IMR-90 (cell line): Measurements from ENCODE around the gene BCLAF1. TPM values are rescaled to one million over a fixed set of nuclear protein-coding genes. Genes with fewer than 3 reads are reported as not detected.

Experiments
- ATAC-seq: fragments of 200-7000 bp; cut with Tn5 transposase; 2 replicates; pipeline ENCODE4 v1.9.1; 2020; ENCODE audit warnings: low read depth, mild to moderate bottlenecking, moderate library complexity
- BruUV-seq: library from RNA; stranded (reverse); fragments of 400-500 nt; replicated peaks from 2 replicates; lab custom pipeline; 2021; lab: Mats Ljungman, UMichigan
- CTCF ChIA-PET: fragments of 300-600 bp; formaldehyde crosslinking; extraction: SDS; loops from one replicate; lab custom pipeline; 2021; ENCODE audit warnings: antibody characterized with exemption; lab: Yijun Ruan, JAX
- POLR2A ChIA-PET: fragments of 300-600 bp; sonication (Branson Sonifier 250); formaldehyde crosslinking; loops from one replicate; lab custom pipeline; 2022; ENCODE audit warnings: antibody characterized with exemption; ENCODE audit not compliant: unreplicated experiment; lab: Charles Lee
- DNase-seq: peaks from one replicate; pipeline ENCODE4 v3.0.0; 2013
- H2AFZ ChIP-seq: replicated peaks from 2 replicates; pipeline ENCODE3; 2013; ENCODE audit warnings: low read length, mild to moderate bottlenecking; ENCODE audit not compliant: poor library complexity
- H2AK5ac ChIP-seq: 2 replicates; pipeline ENCODE4 v1.6.1; 2013; ENCODE audit warnings: low read depth, low read length, inconsistent platforms
- H2AK9ac ChIP-seq: replicated peaks from 2 replicates; pipeline ENCODE3; 2013; ENCODE audit warnings: mild to moderate bottlenecking, low read depth, low read length, moderate library complexity; ENCODE audit not compliant: poor library complexity
- H2BK120ac ChIP-seq: 2 replicates; pipeline ENCODE4 v1.6.1; 2013; ENCODE audit warnings: low read depth, low read length, inconsistent platforms
- H2BK15ac ChIP-seq: 3 replicates; pipeline ENCODE4 v1.6.1; 2013; ENCODE audit warnings: low read depth, low read length, inconsistent platforms
- H2BK20ac ChIP-seq: 2 replicates; pipeline ENCODE4 v1.6.1; 2013; ENCODE audit warnings: low read depth, mild to moderate bottlenecking, inconsistent platforms, low read length, moderate library complexity
- H2BK5ac ChIP-seq: 2 replicates; pipeline ENCODE4 v1.6.1; 2013; ENCODE audit warnings: mild to moderate bottlenecking, low read depth, low read length, inconsistent platforms; ENCODE audit not compliant: poor library complexity, severe bottlenecking
- H3K14ac ChIP-seq: replicated peaks from 2 replicates; pipeline ENCODE4 v1.6.1; 2013; ENCODE audit warnings: low read depth, low read length, inconsistent platforms
- H3K18ac ChIP-seq: 2 replicates; pipeline ENCODE4 v1.6.1; 2013; ENCODE audit warnings: low read depth, low read length, control low read depth
- H3K23ac ChIP-seq: 2 replicates; pipeline ENCODE4 v1.6.1; 2013; ENCODE audit warnings: low read depth, low read length, inconsistent platforms
- H3K27ac ChIP-seq: 2 replicates; pipeline ENCODE4 v1.5.1; 2013; ENCODE audit warnings: mild to moderate bottlenecking, control low read depth, low read length; ENCODE audit not compliant: insufficient read depth
- H3K27me3 ChIP-seq: 2 replicates; pipeline ENCODE4 v1.6.1; 2013; ENCODE audit warnings: low read length; ENCODE audit not compliant: control insufficient read depth, insufficient read depth
- H3K36me3 ChIP-seq: 2 replicates; pipeline ENCODE4 v1.6.1; 2013; ENCODE audit warnings: low read length, mixed read lengths; ENCODE audit not compliant: control insufficient read depth, insufficient read depth
- H3K4ac ChIP-seq: 2 replicates; pipeline ENCODE4 v1.6.1; 2013; ENCODE audit warnings: low read depth, low read length, inconsistent platforms
- H3K4me1 ChIP-seq: 2 replicates; pipeline ENCODE4 v1.6.1; 2013; ENCODE audit warnings: low read length, mixed read lengths; ENCODE audit not compliant: control insufficient read depth, insufficient read depth
- H3K4me2 ChIP-seq: 2 replicates; pipeline ENCODE4 v1.6.1; 2013; ENCODE audit warnings: low read depth, mild to moderate bottlenecking, control low read depth, low read length, moderate library complexity
- H3K4me3 ChIP-seq: 2 replicates; pipeline ENCODE4 v1.5.1; 2013; ENCODE audit warnings: low read depth, mild to moderate bottlenecking, control low read depth, low read length, moderate library complexity; ENCODE audit not compliant: insufficient read depth
- H3K56ac ChIP-seq: 2 replicates; pipeline ENCODE4 v1.6.1; 2013; ENCODE audit warnings: low read length, inconsistent platforms; ENCODE audit not compliant: insufficient read depth; ENCODE audit errors: extremely low read depth
- H3K79me1 ChIP-seq, 2 experiments: 2 replicates each; pipeline ENCODE4 v1.6.1; 2013; ENCODE audit warnings: low read length in 2 of 2, inconsistent platforms in 1 of 2, low read depth in 1 of 2
- H3K9ac ChIP-seq: 2 replicates; pipeline ENCODE4 v1.6.1; 2013; ENCODE audit warnings: low read depth, low read length, control low read depth
- H3K9me1 ChIP-seq: 2 replicates; pipeline ENCODE4 v1.6.1; 2013; ENCODE audit warnings: low read length, inconsistent platforms; ENCODE audit not compliant: insufficient read depth
- H3K9me3 ChIP-seq: 2 replicates; pipeline ENCODE4 v1.6.1; 2013; ENCODE audit warnings: low read length; ENCODE audit not compliant: control insufficient read depth, insufficient read depth
- H4K20me1 ChIP-seq: 2 replicates; pipeline ENCODE4 v1.6.1; 2013; ENCODE audit warnings: low read length, inconsistent platforms; ENCODE audit not compliant: insufficient read depth
- H4K5ac ChIP-seq: 2 replicates; pipeline ENCODE4 v1.6.1; 2013; ENCODE audit warnings: mild to moderate bottlenecking, low read depth, low read length, control low read depth
- H4K8ac ChIP-seq, 2 experiments: 2 replicates each; pipeline ENCODE4 v1.6.1; 2013; ENCODE audit warnings: low read depth in 2 of 2, low read length in 2 of 2, control low read depth in 1 of 2, inconsistent platforms in 1 of 2
- H4K91ac ChIP-seq: 2 replicates; pipeline ENCODE4 v1.6.1; 2013; ENCODE audit warnings: low read depth, low read length, inconsistent platforms; ENCODE audit not compliant: insufficient read depth
- BHLHE40 ChIP-seq: fragments of 150-350 bp; IDR thresholded peaks from 2 replicates; pipeline ENCODE4 v1.6.1; 2016; ENCODE audit warnings: mild to moderate bottlenecking, low read depth, low read length
- CEBPB ChIP-seq: IDR thresholded peaks from 2 replicates; pipeline ENCODE4 v1.6.1; 2012; ENCODE audit warnings: low read depth, low read length, improper control_type of control experiment
- CHD1 ChIP-seq: IDR thresholded peaks from 2 replicates; pipeline ENCODE4 v1.6.1; 2012; ENCODE audit warnings: low read depth, low read length, improper control_type of control experiment
- FOS ChIP-seq: fragments of 150-350 bp; IDR thresholded peaks from 2 replicates; pipeline ENCODE4 v1.6.1; 2016; ENCODE audit warnings: low read depth, low read length
- MAFK ChIP-seq: IDR thresholded peaks from 2 replicates; pipeline ENCODE4 v1.6.1; 2012; ENCODE audit warnings: low read depth, low read length, improper control_type of control experiment
- MAZ ChIP-seq: IDR thresholded peaks from 2 replicates; pipeline ENCODE4 v1.6.1; 2012; ENCODE audit warnings: low read depth, mild to moderate bottlenecking, low read length, improper control_type of control experiment, moderate library complexity, borderline replicate concordance
- MXI1 ChIP-seq: IDR thresholded peaks from 2 replicates; pipeline ENCODE4 v1.6.1; 2012; ENCODE audit warnings: low read depth, mild to moderate bottlenecking, low read length, moderate library complexity, borderline replicate concordance
- NFE2L2 ChIP-seq: fragments of 150-350 bp; IDR thresholded peaks from 2 replicates; pipeline ENCODE4 v1.6.1; 2016; ENCODE audit warnings: low read depth, mild to moderate bottlenecking, low read length
- POLR2A ChIP-seq: IDR thresholded peaks from 2 replicates; pipeline ENCODE4 v1.6.1; 2012; ENCODE audit warnings: mild to moderate bottlenecking, low read depth, low read length
- RAD21 ChIP-seq: IDR thresholded peaks from 2 replicates; pipeline ENCODE4 v1.6.1; 2012; ENCODE audit warnings: low read length, improper control_type of control experiment
- RCOR1 ChIP-seq: IDR thresholded peaks from 2 replicates; pipeline ENCODE4 v1.6.1; 2012; ENCODE audit warnings: mild to moderate bottlenecking, low read length, improper control_type of control experiment; ENCODE audit not compliant: insufficient replicate concordance
- RFX5 ChIP-seq: IDR thresholded peaks from 2 replicates; pipeline ENCODE4 v1.8.0; 2012; ENCODE audit warnings: low read depth, mild to moderate bottlenecking, low read length, moderate library complexity
- SMC3 ChIP-seq: fragments of 150-350 bp; IDR thresholded peaks from 2 replicates; pipeline ENCODE4 v1.6.1; 2016; ENCODE audit warnings: low read depth, mild to moderate bottlenecking, antibody characterized with exemption, low read length, moderate library complexity
- WGBS, 2 experiments: methylation state at CpG; one replicate each; pipeline versions ENCODE4 v1.1.5 to v1.1.7; 2013; ENCODE audit warnings: missing lambda C conversion rate in 2 of 2; ENCODE audit not compliant: insufficient read length in 1 of 2; ENCODE audit errors: extremely low coverage in 2 of 2; 5-methylcytosine and 5-hydroxymethylcytosine counted together
- dilution Hi-C: fragments of 300-500 bp; cut with HindIII; formaldehyde crosslinking; loops from one replicate; pipeline ENCODE4 v1.14.3; 2018; ENCODE audit warnings: low sequenced_read_pairs; ENCODE audit not compliant: unreplicated experiment
- in situ Hi-C: fragments of 300-500 bp; cut with MboI; formaldehyde crosslinking; loops from 3 replicates; pipeline ENCODE4 v1.14.3; 2019; ENCODE audit warnings: low sequenced_read_pairs, inconsistent platforms, mixed read lengths
- intact Hi-C: fragments of 100-400 bp; cut with micrococcal nuclease; formaldehyde crosslinking; loops from 2 replicates; pipeline ENCODE4 v1.10.0; 2022
- polyA plus RNA-seq, 3 experiments: library from polyadenylated mRNA; depleted of rRNA; stranded (reverse); fragments of >200 nt; gene quantifications; 2 replicates each; pipeline ENCODE4 v1.2.3, GENCODE V29; 2012; ENCODE audit warnings: low replicate concordance in 1 of 3
- total RNA-seq: library from RNA; depleted of rRNA; stranded (reverse); fragments of >200 nt; gene quantifications from 2 replicates; pipeline ENCODE4 v1.2.3, GENCODE V29; 2012
- TF ChIP-seq, protein P1 (sequence below): fragments of 150-350 bp; IDR thresholded peaks from 2 replicates; pipeline ENCODE4 v1.6.1; 2016; ENCODE audit warnings: low read depth, mild to moderate bottlenecking, low read length, moderate library complexity, borderline replicate concordance
- TF ChIP-seq, protein P2 (sequence below): conservative IDR thresholded peaks from 2 replicates; pipeline ENCODE4 v1.5.1; 2012; ENCODE audit warnings: mild to moderate bottlenecking, low read depth, low read length, improper control_type of control experiment
- TF ChIP-seq, protein P3 (sequence below): fragments of 150-350 bp; IDR thresholded peaks from 2 replicates; pipeline ENCODE4 v1.6.1; 2017; ENCODE audit warnings: mild to moderate bottlenecking, antibody characterized with exemption, low read length, low read depth

Gene BCLAF1
- total and polyA plus RNA-seq, 2 of the 4 experiments (the other 2 are of a cell fraction) = 34.0 to 141 TPM

DNA sequence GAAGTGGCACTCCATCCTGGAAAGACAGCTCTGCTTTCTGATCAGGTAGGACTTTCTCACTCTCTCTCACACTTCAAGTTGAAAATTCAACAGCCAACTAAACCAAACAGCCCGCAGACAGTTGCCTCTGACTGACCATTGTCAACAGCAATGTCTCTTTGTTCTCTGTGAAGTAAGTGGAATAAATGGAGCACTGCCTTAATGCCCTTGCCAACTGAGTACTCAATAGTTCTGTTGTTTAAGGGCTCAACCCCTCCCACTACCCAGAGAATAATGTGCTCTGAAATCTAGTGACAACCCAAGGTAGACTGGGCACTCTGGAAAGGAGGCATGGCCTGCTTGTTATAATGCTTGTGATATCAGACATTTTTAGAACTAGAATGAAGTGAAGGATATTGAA lies 16.8 kb upstream of the BCLAF1 start:
- Histone ChIP-seq H2AK5ac (no peak overlapping the region), H3K4me1 (no peaks in the 10 kb centered on the region), H3K36me3 (no peaks in the 10 kb centered on the region), H3K23ac (no peak overlapping the region), H3K14ac (no peak overlapping the region), H3K4ac (no peak overlapping the region), H3K4me3 (no peak overlapping the region), H3K9ac (no peak overlapping the region), H3K4me2 (no peak overlapping the region), H2AFZ (no peak overlapping the region), H2AK9ac (no peak overlapping the region), H2BK15ac (no peak overlapping the region), H4K20me1 (no peaks in the 10 kb centered on the region), H3K9me3 (no peaks in the 10 kb centered on the region), H3K79me1 (no peaks in the 10 kb centered on the region), H3K27me3 (peaks cover 10% of the 10 kb centered on the region), H2BK20ac (no peak overlapping the region), H4K5ac (no peak overlapping the region), H2BK5ac (no peak overlapping the region), H2BK120ac (no peak overlapping the region), H4K8ac (no peak overlapping the region), H3K18ac (no peak overlapping the region), H3K9me1 (no peaks in the 10 kb centered on the region), H3K56ac (no peak overlapping the region), H4K91ac (no peak overlapping the region), H3K27ac (no peak overlapping the region)
- ChIA-PET CTCF (interaction anchor here (0.6 kb wide), 1 partner anchor 12 kb away, joined by 3 read pairs; no protein-coding TSS in a partner anchor), POLR2A (no interaction called here)
- no CpG with 5 or more reads among the region's 1 CpG for WGBS, 2 experiments
- no peak for TF ChIP-seq RAD21
- TF ChIP-seq, protein P1, sequence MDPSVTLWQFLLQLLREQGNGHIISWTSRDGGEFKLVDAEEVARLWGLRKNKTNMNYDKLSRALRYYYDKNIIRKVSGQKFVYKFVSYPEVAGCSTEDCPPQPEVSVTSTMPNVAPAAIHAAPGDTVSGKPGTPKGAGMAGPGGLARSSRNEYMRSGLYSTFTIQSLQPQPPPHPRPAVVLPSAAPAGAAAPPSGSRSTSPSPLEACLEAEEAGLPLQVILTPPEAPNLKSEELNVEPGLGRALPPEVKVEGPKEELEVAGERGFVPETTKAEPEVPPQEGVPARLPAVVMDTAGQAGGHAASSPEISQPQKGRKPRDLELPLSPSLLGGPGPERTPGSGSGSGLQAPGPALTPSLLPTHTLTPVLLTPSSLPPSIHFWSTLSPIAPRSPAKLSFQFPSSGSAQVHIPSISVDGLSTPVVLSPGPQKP = no peak
- TF ChIP-seq MAFK = no peak
- TF ChIP-seq MAZ = no peak
- TF ChIP-seq, protein P2, sequence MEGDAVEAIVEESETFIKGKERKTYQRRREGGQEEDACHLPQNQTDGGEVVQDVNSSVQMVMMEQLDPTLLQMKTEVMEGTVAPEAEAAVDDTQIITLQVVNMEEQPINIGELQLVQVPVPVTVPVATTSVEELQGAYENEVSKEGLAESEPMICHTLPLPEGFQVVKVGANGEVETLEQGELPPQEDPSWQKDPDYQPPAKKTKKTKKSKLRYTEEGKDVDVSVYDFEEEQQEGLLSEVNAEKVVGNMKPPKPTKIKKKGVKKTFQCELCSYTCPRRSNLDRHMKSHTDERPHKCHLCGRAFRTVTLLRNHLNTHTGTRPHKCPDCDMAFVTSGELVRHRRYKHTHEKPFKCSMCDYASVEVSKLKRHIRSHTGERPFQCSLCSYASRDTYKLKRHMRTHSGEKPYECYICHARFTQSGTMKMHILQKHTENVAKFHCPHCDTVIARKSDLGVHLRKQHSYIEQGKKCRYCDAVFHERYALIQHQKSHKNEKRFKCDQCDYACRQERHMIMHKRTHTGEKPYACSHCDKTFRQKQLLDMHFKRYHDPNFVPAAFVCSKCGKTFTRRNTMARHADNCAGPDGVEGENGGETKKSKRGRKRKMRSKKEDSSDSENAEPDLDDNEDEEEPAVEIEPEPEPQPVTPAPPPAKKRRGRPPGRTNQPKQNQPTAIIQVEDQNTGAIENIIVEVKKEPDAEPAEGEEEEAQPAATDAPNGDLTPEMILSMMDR = no peak
- no peak for TF ChIP-seq RFX5
- TF ChIP-seq MXI1 = no peak
- TF ChIP-seq RCOR1 = no peak
- TF ChIP-seq CEBPB = no peak
- TF ChIP-seq POLR2A = no peak
- TF ChIP-seq FOS = no peak
- no peak for TF ChIP-seq BHLHE40
- no peak for TF ChIP-seq NFE2L2
- no peak for TF ChIP-seq SMC3
- no peak for TF ChIP-seq CHD1
- TF ChIP-seq, protein P3, sequence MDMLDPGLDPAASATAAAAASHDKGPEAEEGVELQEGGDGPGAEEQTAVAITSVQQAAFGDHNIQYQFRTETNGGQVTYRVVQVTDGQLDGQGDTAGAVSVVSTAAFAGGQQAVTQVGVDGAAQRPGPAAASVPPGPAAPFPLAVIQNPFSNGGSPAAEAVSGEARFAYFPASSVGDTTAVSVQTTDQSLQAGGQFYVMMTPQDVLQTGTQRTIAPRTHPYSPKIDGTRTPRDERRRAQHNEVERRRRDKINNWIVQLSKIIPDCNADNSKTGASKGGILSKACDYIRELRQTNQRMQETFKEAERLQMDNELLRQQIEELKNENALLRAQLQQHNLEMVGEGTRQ = no peak
- no peak for ATAC-seq
- intact Hi-C loops (no loop called here), dilution Hi-C loops (no loop called here), in situ Hi-C loops (no loop called here)
- no peak for DNase-seq
- BruUV-seq = no TSS peak
